Measurements from ENCODE around the gene NEMP2.

Gene NEMP2

DNA sequence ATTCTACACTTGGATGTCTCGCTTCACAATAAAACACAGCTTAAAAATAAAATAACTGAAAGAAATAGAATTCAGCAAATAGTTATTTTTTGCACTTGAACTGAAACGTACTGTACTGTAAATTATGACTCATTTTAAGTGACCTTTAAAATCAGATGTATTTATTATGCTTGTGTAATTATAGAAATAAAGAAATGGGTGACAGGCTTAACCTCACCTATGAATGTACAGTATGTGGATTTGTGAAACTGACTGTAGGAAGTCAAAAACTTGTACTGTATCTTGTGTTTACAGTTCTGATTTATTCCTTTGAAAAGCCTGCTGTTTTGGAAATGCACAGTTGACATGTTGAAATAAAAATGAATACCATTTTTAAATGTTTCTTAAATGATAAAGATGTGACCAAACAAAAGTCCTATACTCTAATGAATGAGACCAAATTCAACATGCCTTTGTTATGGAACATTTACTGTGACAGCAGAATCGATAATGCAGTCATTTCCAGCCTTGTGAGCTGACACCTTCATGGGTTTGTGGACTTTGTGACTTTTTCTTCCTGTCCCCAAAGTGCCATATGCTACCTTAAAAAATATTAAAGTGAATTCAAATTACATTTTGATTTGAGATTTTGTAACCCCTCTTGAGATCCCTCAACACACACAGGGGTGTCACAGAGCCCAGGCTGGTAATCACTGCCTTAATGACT lies 32.7 kb downstream of the NEMP2 start:
- no peaks in the 10 kb centered on the region for H3K9me2 ChIP-seq (replicated peaks; ENCODE audit: insufficient read depth, low read length)
- H4K20me1 ChIP-seq (ENCODE audit: insufficient read depth, low read length): no peaks in the 10 kb centered on the region
- H3K9ac ChIP-seq (ENCODE audit: low read length): no peak overlapping the region
- TF ChIP-seq EZH2 (optimal IDR thresholded peaks at IDR 0.05; ENCODE audit: low read depth, low read length) (no peak), EZH2phosphoT487 (IDR thresholded peaks at IDR 0.05; ENCODE audit: low read length) (no peak)
- TF ChIP-seq, protein P1, sequence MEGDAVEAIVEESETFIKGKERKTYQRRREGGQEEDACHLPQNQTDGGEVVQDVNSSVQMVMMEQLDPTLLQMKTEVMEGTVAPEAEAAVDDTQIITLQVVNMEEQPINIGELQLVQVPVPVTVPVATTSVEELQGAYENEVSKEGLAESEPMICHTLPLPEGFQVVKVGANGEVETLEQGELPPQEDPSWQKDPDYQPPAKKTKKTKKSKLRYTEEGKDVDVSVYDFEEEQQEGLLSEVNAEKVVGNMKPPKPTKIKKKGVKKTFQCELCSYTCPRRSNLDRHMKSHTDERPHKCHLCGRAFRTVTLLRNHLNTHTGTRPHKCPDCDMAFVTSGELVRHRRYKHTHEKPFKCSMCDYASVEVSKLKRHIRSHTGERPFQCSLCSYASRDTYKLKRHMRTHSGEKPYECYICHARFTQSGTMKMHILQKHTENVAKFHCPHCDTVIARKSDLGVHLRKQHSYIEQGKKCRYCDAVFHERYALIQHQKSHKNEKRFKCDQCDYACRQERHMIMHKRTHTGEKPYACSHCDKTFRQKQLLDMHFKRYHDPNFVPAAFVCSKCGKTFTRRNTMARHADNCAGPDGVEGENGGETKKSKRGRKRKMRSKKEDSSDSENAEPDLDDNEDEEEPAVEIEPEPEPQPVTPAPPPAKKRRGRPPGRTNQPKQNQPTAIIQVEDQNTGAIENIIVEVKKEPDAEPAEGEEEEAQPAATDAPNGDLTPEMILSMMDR (IDR thresholded peaks at IDR 0.05; ENCODE audit: low read length): no peak
- H3K4me3 ChIP-seq (ENCODE audit: low read length): no peak overlapping the region
- DNase-seq: no peak
- no peaks in the 10 kb centered on the region for H3K9me3 ChIP-seq (replicated peaks; ENCODE audit: insufficient read depth, low read length)
- no peak overlapping the region for H3K4me2 ChIP-seq (ENCODE audit: low read depth, low read length)
- no peaks in the 10 kb centered on the region for H3F3A ChIP-seq (ENCODE audit: insufficient read depth, low read length)
- no peaks in the 10 kb centered on the region for H3K4me1 ChIP-seq (ENCODE audit: low read length)
- H3K36me3 ChIP-seq (replicated peaks; ENCODE audit: insufficient read depth, low read length): no peaks in the 10 kb centered on the region; the same call in 1 of the 2 replicates
- no peak overlapping the region for H2AFZ ChIP-seq (ENCODE audit: low read length)
- H3K27ac ChIP-seq (ENCODE audit: low read length): no peak overlapping the region
- no peaks in the 10 kb centered on the region for H3K79me2 ChIP-seq (ENCODE audit: low read length)
- no peaks in the 10 kb centered on the region for H3K27me3 ChIP-seq (replicated peaks; ENCODE audit: insufficient read depth, low read length)

DNA sequence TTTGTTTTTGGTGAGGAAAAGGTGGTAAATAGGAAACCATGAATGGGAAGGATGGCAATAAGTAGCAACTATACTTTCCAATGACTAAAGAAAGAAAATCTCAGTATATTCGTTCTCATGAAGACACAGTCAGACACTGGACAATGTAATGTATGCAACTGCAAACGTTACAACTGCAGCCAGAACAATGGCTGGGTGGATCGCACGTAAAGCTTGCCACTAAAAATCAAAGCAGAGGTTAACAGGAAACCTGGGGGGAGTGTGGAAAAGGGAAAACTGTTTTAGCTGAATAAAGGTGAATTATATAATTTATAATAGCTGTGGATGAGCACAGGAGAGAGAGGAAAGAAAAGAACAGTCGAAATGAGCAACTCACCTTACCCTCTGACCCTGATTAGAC lies 33.3 kb downstream of the NEMP2 start:
- no peaks in the 10 kb centered on the region for H3K27me3 ChIP-seq (replicated peaks; ENCODE audit: insufficient read depth, low read length)
- no peak for TF ChIP-seq EZH2phosphoT487 (IDR thresholded peaks at IDR 0.05; ENCODE audit: low read length)
- no peak for TF ChIP-seq EZH2 (optimal IDR thresholded peaks at IDR 0.05; ENCODE audit: low read depth, low read length)
- TF ChIP-seq, protein P1 (IDR thresholded peaks at IDR 0.05; ENCODE audit: low read length): no peak
- H4K20me1 ChIP-seq (ENCODE audit: insufficient read depth, low read length): no peaks in the 10 kb centered on the region
- no peaks in the 10 kb centered on the region for H3K4me1 ChIP-seq (ENCODE audit: low read length)
- H3F3A ChIP-seq (ENCODE audit: insufficient read depth, low read length): no peaks in the 10 kb centered on the region
- no peak for DNase-seq
- no peaks in the 10 kb centered on the region for H3K9me2 ChIP-seq (replicated peaks; ENCODE audit: insufficient read depth, low read length)
- H3K79me2 ChIP-seq (ENCODE audit: low read length): no peaks in the 10 kb centered on the region
- no peak overlapping the region for H2AFZ ChIP-seq (ENCODE audit: low read length)
- no peak overlapping the region for H3K9ac ChIP-seq (ENCODE audit: low read length)
- no peak overlapping the region for H3K4me2 ChIP-seq (ENCODE audit: low read depth, low read length)
- H3K9me3 ChIP-seq (replicated peaks; ENCODE audit: insufficient read depth, low read length): no peaks in the 10 kb centered on the region
- H3K4me3 ChIP-seq (ENCODE audit: low read length): no peak overlapping the region
- no peak overlapping the region for H3K27ac ChIP-seq (ENCODE audit: low read length)
- H3K36me3 ChIP-seq (replicated peaks; ENCODE audit: insufficient read depth, low read length): no peaks in the 10 kb centered on the region; the same call in 1 of the 2 replicates

DNA sequence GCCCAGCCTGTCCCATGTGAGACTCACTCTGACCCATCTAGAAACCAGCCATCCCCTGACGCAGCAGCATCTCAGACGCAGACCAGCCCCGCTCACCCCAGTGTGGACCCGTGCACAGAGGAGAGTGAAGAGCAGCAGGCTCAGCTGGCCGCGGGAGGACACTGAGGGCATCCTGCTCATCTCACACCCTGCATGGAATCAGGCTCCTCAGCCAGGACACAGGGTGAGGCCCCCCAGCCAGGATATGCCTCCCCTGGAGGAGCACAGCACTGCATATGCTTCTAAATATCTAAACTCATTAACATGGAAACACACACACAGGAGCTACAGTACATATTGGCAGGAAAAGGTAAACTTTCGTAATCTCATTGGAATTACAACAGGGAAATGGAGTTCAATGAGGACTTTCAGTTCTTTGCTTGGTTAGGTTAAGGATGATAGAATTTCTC lies 34.4 kb downstream of the NEMP2 start:
- H3K79me2 ChIP-seq (ENCODE audit: low read length): no peaks in the 10 kb centered on the region
- H3K9me2 ChIP-seq (replicated peaks; ENCODE audit: insufficient read depth, low read length): no peaks in the 10 kb centered on the region
- TF ChIP-seq EZH2phosphoT487 (IDR thresholded peaks at IDR 0.05; ENCODE audit: low read length) (no peak), EZH2 (optimal IDR thresholded peaks at IDR 0.05; ENCODE audit: low read depth, low read length) (no peak)
- TF ChIP-seq, protein P1 (IDR thresholded peaks at IDR 0.05; ENCODE audit: low read length): no peak
- no peaks in the 10 kb centered on the region for H3K9me3 ChIP-seq (replicated peaks; ENCODE audit: insufficient read depth, low read length)
- H3K36me3 ChIP-seq (replicated peaks; ENCODE audit: insufficient read depth, low read length): no peaks in the 10 kb centered on the region; the same call in 1 of the 2 replicates
- no peak overlapping the region for H3K9ac ChIP-seq (ENCODE audit: low read length)
- H3K4me2 ChIP-seq (ENCODE audit: low read depth, low read length): no peak overlapping the region
- H4K20me1 ChIP-seq (ENCODE audit: insufficient read depth, low read length): no peaks in the 10 kb centered on the region
- H3K4me3 ChIP-seq (ENCODE audit: low read length): no peak overlapping the region
- H3K27ac ChIP-seq (ENCODE audit: low read length): no peak overlapping the region
- H3K4me1 ChIP-seq (ENCODE audit: low read length): no peaks in the 10 kb centered on the region
- no peak overlapping the region for H2AFZ ChIP-seq (ENCODE audit: low read length)
- DNase-seq: no peak
- no peaks in the 10 kb centered on the region for H3K27me3 ChIP-seq (replicated peaks; ENCODE audit: insufficient read depth, low read length)
- no peaks in the 10 kb centered on the region for H3F3A ChIP-seq (ENCODE audit: insufficient read depth, low read length)
